Thyroid gland (tissue), 4 donors: ENCODE data around the gene ZNF813. TPM values are rescaled to one million over a fixed set of nuclear protein-coding genes. Genes with fewer than 3 reads are reported as not detected.
A peak's percentile ranks its signal among the peaks of the same experiment; 100 is the strongest.

Source experiments
- DNase-seq, 2 donors: peaks; one replicate each; pipeline ENCODE4 v3.0.0-alpha.2; 2019
- H3K27ac ChIP-seq, 3 donors: fragments of 200-600 bp; sonication (generic); 1 replicate in 2 of 3; 2 replicates in 1 of 3; pipeline ENCODE4 v1.5.1; 2016 to 2019; ENCODE audit warnings: mild to moderate bottlenecking in 1 of 3, moderate library complexity in 1 of 3
- H3K27me3 ChIP-seq: fragments of 200-600 bp; sonication (generic); one replicate; pipeline ENCODE4 v1.5.1; 2019
- H3K36me3 ChIP-seq, 2 donors: fragments of 200-600 bp; sonication (generic); one replicate each; pipeline ENCODE4 v1.5.1; 2016 to 2019
- H3K4me1 ChIP-seq, 2 donors: fragments of 200-600 bp; sonication (generic); one replicate each; pipeline ENCODE4 v1.5.1; 2017 to 2019
- H3K4me3 ChIP-seq, 3 donors: fragments of 200-600 bp; sonication (generic); replicated peaks in 1 of 3; 1 replicate in 2 of 3; 2 replicates in 1 of 3; pipeline ENCODE4 v1.5.1; 2016; ENCODE audit warnings: mild to moderate bottlenecking in 1 of 3
- H3K9me3 ChIP-seq: fragments of 200-600 bp; sonication (generic); one replicate; pipeline ENCODE4 v1.5.1; 2017
- CTCF ChIP-seq, 6 experiments: fragments of 200-600 bp in 3 of 6; fragments of 450-650 bp in 3 of 6; sonication (generic) in 3 of 6; IDR thresholded peaks; one replicate each; pipeline ENCODE4 v1.5.1; 2016 to 2019; ENCODE audit warnings: antibody characterized with exemption in 6 of 6, mild to moderate bottlenecking in 2 of 6, inconsistent platforms in 1 of 6, moderate library complexity in 1 of 6
- POLR2A ChIP-seq, 2 donors: fragments of 450-650 bp; IDR thresholded peaks; one replicate each; pipeline ENCODE4 v1.6.1; 2017; ENCODE audit warnings: antibody characterized with exemption in 2 of 2, mild to moderate bottlenecking in 2 of 2, moderate library complexity in 1 of 2
- WGBS, 2 donors: methylation state at CpG; one replicate each; pipeline ENCODE4 v1.1.5; 2017; 5-methylcytosine and 5-hydroxymethylcytosine counted together
- intact Hi-C: fragments of 100-400 bp; cut with DNase I; formaldehyde crosslinking; loops from one replicate; pipeline ENCODE4 v1.15.1; 2023
- total RNA-seq, 4 donors: library from RNA; depleted of rRNA; stranded (reverse); fragments of >200 nt; gene quantifications; one replicate each; pipeline ENCODE4 v1.2.3, GENCODE V29; 2016

The ZNF813 gene
- total RNA-seq, 4 donors from 2014 or later = 4.3 to 7.5 (median 5.4) TPM

- Histone ChIP-seq H3K4me1 (peaks cover 7 to 11% of the 10 kb centered on the region in 2 donors), H3K27me3 (no peaks in the 10 kb centered on the region), H3K4me3 (peak overlapping the region; percentile 11 to 60 (median 40)), H3K9me3 (no peaks in the 10 kb centered on the region), H3K36me3 (no peaks in the 10 kb centered on the region), H3K27ac (peak overlapping the region; percentile 66 to 81 (median 73))
- TF ChIP-seq POLR2A (IDR thresholded peaks at IDR 0.05) (no peak), CTCF (IDR thresholded peaks at IDR 0.05) (no peak)
- WGBS, 2 donors = 1 to 4% methylated on average over 9 to 45 of the region's 46 CpGs
- intact Hi-C loops = no loop called here
- peak; percentile 96 to 98 for DNase-seq
Measured at GRCh38 chr19:53520547-53521372, 53.2 kb downstream of the ZNF813 start.

- 19 to 41% methylated on average over 12 to 23 of the region's 33 CpGs for WGBS, 2 donors
- intact Hi-C loops = no loop called here
- Histone ChIP-seq H3K9me3 (no peaks in the 10 kb centered on the region), H3K27ac (no peak overlapping the region), H3K4me1 (peaks cover 7 to 11% of the 10 kb centered on the region in 2 donors), H3K27me3 (no peaks in the 10 kb centered on the region), H3K36me3 (no peaks in the 10 kb centered on the region), H3K4me3 (peak overlapping the region in 2 of 3 donors; percentile 40 to 60)
- no peak for DNase-seq
- TF ChIP-seq CTCF (IDR thresholded peaks at IDR 0.05) (no peak), POLR2A (IDR thresholded peaks at IDR 0.05) (no peak)
Measured at GRCh38 chr19:53521373-53522202, 54.1 kb downstream of the ZNF813 start.

GRCh38 chr19:53525922-53526321 lies 58.4 kb downstream of the ZNF813 start:
- Histone ChIP-seq H3K4me3 (no peak overlapping the region), H3K36me3 (no peaks in the 10 kb centered on the region), H3K27ac (no peak overlapping the region), H3K4me1 (peaks cover 7 to 8% of the 10 kb centered on the region in 2 donors), H3K9me3 (no peaks in the 10 kb centered on the region), H3K27me3 (no peaks in the 10 kb centered on the region)
- no peak for TF ChIP-seq CTCF (IDR thresholded peaks at IDR 0.05)
- TF ChIP-seq POLR2A (IDR thresholded peaks at IDR 0.05) = no peak
- DNase-seq = no peak
- intact Hi-C loops = no loop called here
- WGBS, 2 donors = 97 to 98% methylated on average over 2 of the region's 2 CpGs

DNA sequence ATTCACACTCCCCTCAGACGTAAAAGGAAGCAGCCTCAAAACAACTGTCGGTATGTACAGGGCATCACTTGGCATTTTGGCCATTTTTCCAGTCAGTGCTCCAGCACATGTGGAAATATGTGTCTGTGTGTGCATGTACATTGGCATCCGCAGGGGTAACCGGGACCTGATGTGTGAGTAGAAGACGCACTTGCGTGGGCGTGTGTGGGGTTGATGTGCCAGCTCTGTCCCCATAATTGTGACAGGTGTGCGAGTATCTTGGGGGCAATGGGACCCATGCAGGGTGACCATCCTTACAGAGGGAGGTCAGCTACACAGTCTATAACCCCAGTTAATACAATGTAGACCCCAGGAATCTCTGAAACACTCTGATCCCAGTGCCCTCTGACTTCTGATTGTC lies 63.1 kb downstream of the ZNF813 start:
- intact Hi-C loops = no loop called here
- WGBS, 2 donors = 97 to 98% methylated on average over 8 of the region's 8 CpGs
- H3K4me1 ChIP-seq = no peaks in the 10 kb centered on the region
- H3K27me3 ChIP-seq = no peaks in the 10 kb centered on the region
- no peak for DNase-seq
- TF ChIP-seq POLR2A (IDR thresholded peaks at IDR 0.05) (no peak), CTCF (IDR thresholded peaks at IDR 0.05) (no peak)
- no peak overlapping the region for H3K4me3 ChIP-seq
- no peak overlapping the region for H3K27ac ChIP-seq
- H3K36me3 ChIP-seq = no peaks in the 10 kb centered on the region
- H3K9me3 ChIP-seq = no peaks in the 10 kb centered on the region
